Measurements from ENCODE around the gene FOXN3. TPM values are rescaled to one million over a fixed set of nuclear protein-coding genes. Genes with fewer than 3 reads are reported as not detected.

FOXN3 gene
- polyA plus RNA-seq, 1 of the 3 experiments (the other 2 are of a cell fraction) = 9.8 TPM

DNA sequence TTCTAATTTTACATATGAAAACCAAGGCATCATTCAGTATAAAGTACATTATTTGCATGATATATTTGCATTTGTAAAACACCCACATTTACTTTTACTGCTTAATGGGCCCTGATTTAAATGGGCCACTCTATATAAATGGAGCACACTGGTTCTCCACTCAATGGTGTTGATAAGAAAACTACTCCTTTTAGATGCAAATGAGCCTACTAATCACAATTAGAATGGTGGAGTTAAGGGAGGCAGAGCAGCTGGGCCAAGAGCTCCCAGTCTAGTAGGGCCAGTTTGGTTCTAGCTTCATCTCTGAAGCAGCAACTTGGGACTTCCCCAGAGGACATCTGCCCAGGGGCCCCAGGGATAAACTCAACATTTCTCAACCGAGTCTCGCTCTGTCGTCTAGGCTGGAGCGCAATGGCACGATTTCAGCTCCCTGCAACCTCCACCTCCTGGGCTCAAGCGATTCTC, 120.7 kb downstream of the FOXN3 start:
- ChIA-PET CTCF (interaction anchor here (1.0 kb wide), 1 partner anchor 10 kb away, joined by 4 read pairs; no protein-coding TSS in a partner anchor), POLR2A (interaction anchor here (0.8 kb wide), 1 partner anchor 9 kb away, joined by 3 read pairs; no protein-coding TSS in a partner anchor)
- Histone ChIP-seq H2AFZ (ENCODE audit: low read depth) (no peak overlapping the region), H4K20me1 (ENCODE audit: insufficient read depth) (no peaks in the 10 kb centered on the region), H3K4me2 (no peak overlapping the region), H3K9ac (no peak overlapping the region), H3K36me3 (replicated peaks in 1 of 2; ENCODE audit: control insufficient read depth in 1 of 2, insufficient read depth in 2 of 2, low read length in 1 of 2) (no peaks in the 10 kb centered on the region), H3K9me2 (no peaks in the 10 kb centered on the region), H3K4me1 (ENCODE audit: control insufficient read depth in 1 of 2, insufficient read depth in 2 of 2, low read depth in 1 of 2, low read length in 1 of 2) (peaks cover 0 to 15% of the 10 kb centered on the region in 2 experiments; a peak in 1 of 4 replicates), H3K27me3 (ENCODE audit: insufficient read depth) (no peaks in the 10 kb centered on the region), H3K79me2 (ENCODE audit: insufficient read depth) (no peaks in the 10 kb centered on the region), H3K4me3 (ENCODE audit: low read depth in 2 of 2, low read length in 1 of 2) (no peak overlapping the region), H3F3A (replicated peaks; ENCODE audit: insufficient read depth) (no peaks in the 10 kb centered on the region), H3K9me3 (no peaks in the 10 kb centered on the region), H3K27ac (ENCODE audit: low read depth in 2 of 2, low read length in 1 of 2) (no peak overlapping the region)
- TF ChIP-seq FOSL2 (IDR thresholded peaks at IDR 0.05; ENCODE audit: borderline replicate concordance, low read depth) (no peak), ZBTB33 (IDR thresholded peaks at IDR 0.05; ENCODE audit: borderline replicate concordance, low read depth) (no peak), SMC3 (IDR thresholded peaks at IDR 0.05; ENCODE audit: low read depth, low read length) (no peak), FOXM1 (IDR thresholded peaks at IDR 0.05; ENCODE audit: low read depth) (no peak), PBX3 (IDR thresholded peaks at IDR 0.05) (no peak), MAX (IDR thresholded peaks at IDR 0.05; ENCODE audit: low read depth) (no peak), CHD2 (IDR thresholded peaks at IDR 0.05; ENCODE audit: low read length, partially characterized antibody) (no peak), EZH2phosphoT487 (IDR thresholded peaks at IDR 0.05; ENCODE audit: borderline replicate concordance, low read depth) (no peak), TCF12 (IDR thresholded peaks at IDR 0.05) (no peak), RCOR1 (IDR thresholded peaks at IDR 0.05; ENCODE audit: low read length) (no peak), GABPA (IDR thresholded peaks at IDR 0.05; ENCODE audit: low read depth) (no peak), RXRA (IDR thresholded peaks at IDR 0.05; ENCODE audit: borderline replicate concordance, low read depth) (no peak), EP300 (IDR thresholded peaks at IDR 0.05; ENCODE audit: borderline replicate concordance in 1 of 2, low read depth in 1 of 2, low read length in 1 of 2) (no peak), RAD21 (IDR thresholded peaks at IDR 0.05; ENCODE audit: low read length) (no peak), GATA2 (CRISPR knock-in tag; IDR thresholded peaks at IDR 0.05) (no peak), MXI1 (IDR thresholded peaks at IDR 0.05; ENCODE audit: low read depth, low read length) (no peak), SIN3A (IDR thresholded peaks at IDR 0.05; ENCODE audit: borderline replicate concordance, low read depth, low read length) (no peak)
- DNase-seq = no peak
- WGBS (ENCODE audit: low lambda C conversion rate) = 80% methylated on average over 2 of the region's 6 CpGs

Data from SK-N-SH (cell line).